GM10248 (cell line): Measurements from ENCODE around the gene CDKN1A.

Source experiments
- CTCF ChIA-PET: fragments of 300-600 bp; sonication (Branson Sonifier 250); formaldehyde crosslinking; extraction: SDS; loops from one replicate; lab custom pipeline; 2021; ENCODE audit warnings: antibody characterized with exemption; lab: Yijun Ruan, JAX
- POLR2A ChIA-PET: fragments of 350-650 bp; sonication (Branson Sonifier 250); formaldehyde crosslinking; extraction: SDS; loops from one replicate; lab custom pipeline; 2020; ENCODE audit warnings: antibody characterized with exemption; lab: Yijun Ruan, JAX
- DNase-seq: peaks from one replicate; pipeline ENCODE4 v3.0.0; 2012; ENCODE audit errors: extremely low spot score
- TF ChIP-seq, protein P1 (sequence below): IDR thresholded peaks from 2 replicates; pipeline ENCODE4 v1.5.1; 2012; ENCODE audit warnings: mild to moderate bottlenecking, low read depth; ENCODE audit errors: extremely low read depth, missing control alignments, control extremely low read depth

The CDKN1A gene

DNA sequence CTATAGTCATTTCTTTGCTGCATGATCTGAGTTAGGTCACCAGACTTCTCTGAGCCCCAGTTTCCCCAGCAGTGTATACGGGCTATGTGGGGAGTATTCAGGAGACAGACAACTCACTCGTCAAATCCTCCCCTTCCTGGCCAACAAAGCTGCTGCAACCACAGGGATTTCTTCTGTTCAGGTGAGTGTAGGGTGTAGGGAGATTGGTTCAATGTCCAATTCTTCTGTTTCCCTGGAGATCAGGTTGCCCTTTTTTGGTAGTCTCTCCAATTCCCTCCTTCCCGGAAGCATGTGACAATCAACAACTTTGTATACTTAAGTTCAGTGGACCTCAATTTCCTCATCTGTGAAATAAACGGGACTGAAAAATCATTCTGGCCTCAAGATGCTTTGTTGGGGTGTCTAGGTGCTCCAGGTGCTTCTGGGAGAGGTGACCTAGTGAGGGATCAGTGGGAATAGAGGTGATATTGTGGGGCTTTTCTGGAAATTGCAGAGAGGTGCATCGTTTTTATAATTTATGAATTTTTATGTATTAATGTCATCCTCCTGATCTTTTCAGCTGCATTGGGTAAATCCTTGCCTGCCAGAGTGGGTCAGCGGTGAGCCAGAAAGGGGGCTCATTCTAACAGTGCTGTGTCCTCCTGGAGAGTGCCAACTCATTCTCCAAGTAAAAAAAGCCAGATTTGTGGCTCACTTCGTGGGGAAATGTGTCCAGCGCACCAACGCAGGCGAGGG is 594 bp upstream of the CDKN1A start:
- TF ChIP-seq, protein P1, sequence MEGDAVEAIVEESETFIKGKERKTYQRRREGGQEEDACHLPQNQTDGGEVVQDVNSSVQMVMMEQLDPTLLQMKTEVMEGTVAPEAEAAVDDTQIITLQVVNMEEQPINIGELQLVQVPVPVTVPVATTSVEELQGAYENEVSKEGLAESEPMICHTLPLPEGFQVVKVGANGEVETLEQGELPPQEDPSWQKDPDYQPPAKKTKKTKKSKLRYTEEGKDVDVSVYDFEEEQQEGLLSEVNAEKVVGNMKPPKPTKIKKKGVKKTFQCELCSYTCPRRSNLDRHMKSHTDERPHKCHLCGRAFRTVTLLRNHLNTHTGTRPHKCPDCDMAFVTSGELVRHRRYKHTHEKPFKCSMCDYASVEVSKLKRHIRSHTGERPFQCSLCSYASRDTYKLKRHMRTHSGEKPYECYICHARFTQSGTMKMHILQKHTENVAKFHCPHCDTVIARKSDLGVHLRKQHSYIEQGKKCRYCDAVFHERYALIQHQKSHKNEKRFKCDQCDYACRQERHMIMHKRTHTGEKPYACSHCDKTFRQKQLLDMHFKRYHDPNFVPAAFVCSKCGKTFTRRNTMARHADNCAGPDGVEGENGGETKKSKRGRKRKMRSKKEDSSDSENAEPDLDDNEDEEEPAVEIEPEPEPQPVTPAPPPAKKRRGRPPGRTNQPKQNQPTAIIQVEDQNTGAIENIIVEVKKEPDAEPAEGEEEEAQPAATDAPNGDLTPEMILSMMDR, result no peak
- ChIA-PET CTCF (interaction anchor here (0.9 to 10.3 kb wide), 5 partner anchors 12 to 81 kb away, joined by 3 to 104 read pairs (median 11); no protein-coding TSS in a partner anchor), POLR2A (interaction anchor here (0.9 to 5.9 kb wide), 15 partner anchors 9 to 83 kb away, joined by 3 to 99 read pairs (median 5); no protein-coding TSS in a partner anchor)
- DNase-seq, result no peak

DNA sequence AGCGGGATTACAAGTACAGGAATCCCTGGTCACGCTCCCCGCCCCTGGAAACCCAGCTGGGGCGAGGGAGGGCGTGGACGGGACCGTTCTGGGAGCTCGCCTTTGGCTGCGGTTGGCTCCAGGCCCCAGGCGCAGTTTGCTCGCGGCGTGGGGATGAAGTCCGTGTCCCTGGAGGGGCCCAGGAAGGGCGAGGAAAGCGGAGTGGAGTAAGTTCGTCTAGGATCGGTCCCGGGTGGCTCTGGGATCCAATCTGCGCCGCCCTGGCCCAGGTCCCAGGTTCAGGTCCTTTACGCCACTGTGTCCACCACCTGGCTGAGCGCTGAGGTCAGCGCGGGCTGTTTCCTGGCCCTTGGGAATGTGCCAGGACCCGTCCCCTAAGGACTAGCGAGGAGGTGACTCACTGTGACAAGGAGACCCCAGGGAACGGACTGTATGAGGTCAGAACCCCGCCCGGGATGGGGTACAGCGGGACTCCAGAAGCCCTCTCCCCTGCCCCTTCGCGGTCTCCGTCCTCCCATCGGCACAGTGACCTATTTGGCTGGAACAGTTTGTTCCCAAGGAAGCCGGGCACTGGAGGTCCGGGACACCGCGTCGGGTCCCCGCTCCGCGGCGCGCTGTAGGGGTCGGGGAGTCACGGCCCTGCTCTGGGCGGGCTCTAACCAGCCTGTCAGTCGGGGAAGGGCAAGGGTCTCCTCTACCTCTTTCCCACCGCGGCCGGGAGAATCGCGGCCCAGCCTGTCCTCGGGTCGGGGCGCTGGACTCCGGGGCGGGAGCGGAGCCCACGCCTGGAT is 724 bp downstream of the CDKN1A start:
- ChIA-PET CTCF (interaction anchor here (0.9 to 10.3 kb wide), 9 partner anchors 12 to 81 kb away, joined by 3 to 104 read pairs (median 6); no protein-coding TSS in a partner anchor), POLR2A (interaction anchor here (0.6 to 5.9 kb wide), 18 partner anchors 7 to 225 kb away, joined by 3 to 99 read pairs (median 4); no protein-coding TSS in a partner anchor)
- DNase-seq, result no peak
- TF ChIP-seq, protein P1, result no peak

DNA sequence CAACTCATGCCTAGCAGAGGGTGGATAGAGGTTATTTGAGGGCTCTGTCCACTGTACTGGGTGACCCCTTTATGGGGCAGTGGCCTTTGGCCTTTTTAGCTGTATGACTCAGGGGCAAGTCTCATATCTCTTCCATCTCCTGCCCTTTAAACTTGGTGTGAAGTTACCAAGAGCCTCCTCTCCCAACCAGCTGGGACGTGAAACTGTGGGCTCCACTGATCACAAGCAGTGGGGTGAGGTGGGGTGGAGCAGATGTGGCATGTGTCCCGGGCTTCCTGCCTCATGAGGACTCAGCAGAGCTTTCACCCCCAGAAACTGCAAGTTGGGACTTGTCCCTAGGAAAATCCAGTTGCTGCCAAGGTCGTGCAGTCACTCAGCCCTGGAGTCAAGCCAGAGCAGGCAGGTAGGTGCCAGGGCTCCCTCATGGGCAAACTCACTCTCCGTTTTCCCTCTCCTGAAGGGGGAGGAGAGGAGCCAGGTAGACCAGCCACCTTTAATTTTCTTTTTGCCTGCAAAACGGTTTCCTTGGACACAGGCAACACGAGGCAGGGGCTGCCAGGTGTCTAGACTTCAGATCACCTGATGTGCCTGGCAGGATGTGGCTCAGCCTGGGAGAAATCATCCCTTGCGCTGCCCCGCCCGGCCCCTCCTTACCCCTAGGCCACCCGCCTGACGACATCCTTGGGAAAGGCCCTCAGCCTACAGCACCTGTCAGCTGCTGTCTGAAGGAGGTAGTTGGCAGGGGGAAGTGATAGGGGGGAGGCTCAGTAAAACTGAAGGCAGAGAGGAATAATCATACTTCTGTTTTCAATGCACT is 4.0 kb downstream of the CDKN1A start:
- CTCF ChIA-PET, result interaction anchor here (0.8 to 10.3 kb wide), 15 partner anchors 9 to 89 kb away, joined by 3 to 104 read pairs (median 4); no protein-coding TSS in a partner anchor
- DNase-seq, result peak; percentile 67
- POLR2A ChIA-PET, result interaction anchor here (0.6 to 5.9 kb wide), 11 partner anchors 10 to 955 kb away, joined by 3 to 99 read pairs (median 4); no protein-coding TSS in a partner anchor
- TF ChIP-seq, protein P1, result no peak

DNA sequence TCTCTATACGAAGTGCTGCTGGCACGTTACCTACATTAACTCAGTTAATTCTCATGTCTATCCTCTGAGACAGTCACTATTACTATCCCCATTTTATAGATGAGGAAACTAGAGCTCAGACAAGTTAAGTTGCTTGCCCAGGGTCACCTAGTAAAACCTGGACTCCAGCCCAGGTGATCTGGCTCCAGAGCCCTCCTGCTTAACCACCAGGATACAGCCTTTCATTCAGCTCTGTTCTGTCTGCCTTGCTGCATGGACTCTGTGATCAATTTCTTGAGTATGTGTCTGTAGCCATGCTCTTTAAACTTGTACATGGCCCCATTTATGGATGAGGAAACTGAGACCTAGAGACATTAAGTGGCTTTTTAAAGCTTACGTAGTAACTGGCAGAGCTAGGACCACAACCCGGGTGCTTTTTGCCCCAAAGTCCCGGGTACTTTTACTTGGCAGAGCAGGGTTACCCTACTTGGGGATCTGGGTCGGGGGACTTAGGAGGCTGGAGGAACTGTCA is 4.7 kb downstream of the CDKN1A start:
- DNase-seq, result no peak
- CTCF ChIA-PET, result interaction anchor here (1.3 to 8.0 kb wide), 8 partner anchors 9 to 99 kb away, joined by 4 to 55 read pairs (median 8); no protein-coding TSS in a partner anchor
- POLR2A ChIA-PET, result interaction anchor here (0.6 to 5.9 kb wide), 7 partner anchors 11 to 955 kb away, joined by 3 to 99 read pairs (median 5); no protein-coding TSS in a partner anchor
- TF ChIP-seq, protein P1, result no peak

DNA sequence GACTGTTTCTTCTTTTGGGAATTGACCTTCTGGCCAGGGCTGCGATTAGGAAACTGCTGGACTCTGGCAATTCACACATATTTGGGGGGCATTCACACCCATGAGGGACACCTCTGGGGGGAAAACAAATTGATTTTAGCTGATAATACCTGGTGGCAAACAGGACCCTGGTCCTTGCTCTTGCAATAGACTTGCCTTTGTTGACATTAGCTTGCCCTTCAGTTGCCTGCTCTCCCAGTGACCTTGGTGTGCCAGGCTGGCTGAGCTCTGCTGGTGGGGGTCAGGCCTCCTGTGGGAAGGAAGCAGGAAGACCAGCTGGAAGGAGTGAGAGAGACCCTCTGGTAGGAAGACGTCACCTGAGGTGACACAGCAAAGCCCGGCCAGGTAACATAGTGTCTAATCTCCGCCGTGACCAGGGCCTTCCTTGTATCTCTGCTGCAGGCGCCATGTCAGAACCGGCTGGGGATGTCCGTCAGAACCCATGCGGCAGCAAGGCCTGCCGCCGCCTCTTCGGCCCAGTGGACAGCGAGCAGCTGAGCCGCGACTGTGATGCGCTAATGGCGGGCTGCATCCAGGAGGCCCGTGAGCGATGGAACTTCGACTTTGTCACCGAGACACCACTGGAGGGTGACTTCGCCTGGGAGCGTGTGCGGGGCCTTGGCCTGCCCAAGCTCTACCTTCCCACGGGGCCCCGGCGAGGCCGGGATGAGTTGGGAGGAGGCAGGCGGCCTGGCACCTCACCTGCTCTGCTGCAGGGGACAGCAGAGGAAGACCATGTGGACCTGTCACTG is 5.3 kb downstream of the CDKN1A start:
- DNase-seq, result no peak
- POLR2A ChIA-PET, result interaction anchor here (1.2 to 5.9 kb wide), 3 partner anchors 10 to 77 kb away, joined by 3 to 99 read pairs (median 4); no protein-coding TSS in a partner anchor
- TF ChIP-seq, protein P1, result no peak
- CTCF ChIA-PET, result interaction anchor here (1.0 to 8.0 kb wide), 8 partner anchors 18 to 99 kb away, joined by 3 to 55 read pairs (median 7); no protein-coding TSS in a partner anchor
